Loucy (cell line): ENCODE measurements around the gene SPPL2C.

Source experiments
- EZH2phosphoT487 ChIP-seq: fragments of 200-600 bp; IDR thresholded peaks from 2 replicates; pipeline ENCODE4 v1.6.1; 2018; ENCODE audit warnings: antibody characterized with exemption, mild to moderate bottlenecking, moderate library complexity, borderline replicate concordance
- TF ChIP-seq, protein P1 (sequence below): fragments of 200-600 bp; sonication (generic); conservative IDR thresholded peaks from 2 replicates; pipeline ENCODE4 v1.5.1; 2014; ENCODE audit warnings: mild to moderate bottlenecking, antibody characterized with exemption, low read length

DNA sequence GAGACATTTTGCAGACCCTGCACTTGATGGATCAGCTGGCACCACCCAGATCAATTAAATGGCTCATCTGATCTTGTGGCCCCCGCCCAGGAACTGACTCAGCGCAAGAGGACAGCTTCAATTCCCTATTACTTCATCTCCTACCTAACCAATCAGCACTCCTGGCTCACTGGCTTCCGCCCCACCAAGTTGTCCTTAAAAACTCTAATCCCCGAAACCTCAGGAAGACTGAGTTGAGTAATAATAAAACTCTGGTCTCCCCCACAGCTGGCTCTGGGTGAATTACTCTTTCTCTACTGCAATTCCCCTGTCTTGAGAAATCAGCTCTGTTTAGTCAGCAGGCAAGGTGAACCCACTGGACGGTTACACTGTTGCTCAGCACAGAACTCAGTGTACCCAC is 23.6 kb downstream of the SPPL2C start:
- TF ChIP-seq, protein P1, sequence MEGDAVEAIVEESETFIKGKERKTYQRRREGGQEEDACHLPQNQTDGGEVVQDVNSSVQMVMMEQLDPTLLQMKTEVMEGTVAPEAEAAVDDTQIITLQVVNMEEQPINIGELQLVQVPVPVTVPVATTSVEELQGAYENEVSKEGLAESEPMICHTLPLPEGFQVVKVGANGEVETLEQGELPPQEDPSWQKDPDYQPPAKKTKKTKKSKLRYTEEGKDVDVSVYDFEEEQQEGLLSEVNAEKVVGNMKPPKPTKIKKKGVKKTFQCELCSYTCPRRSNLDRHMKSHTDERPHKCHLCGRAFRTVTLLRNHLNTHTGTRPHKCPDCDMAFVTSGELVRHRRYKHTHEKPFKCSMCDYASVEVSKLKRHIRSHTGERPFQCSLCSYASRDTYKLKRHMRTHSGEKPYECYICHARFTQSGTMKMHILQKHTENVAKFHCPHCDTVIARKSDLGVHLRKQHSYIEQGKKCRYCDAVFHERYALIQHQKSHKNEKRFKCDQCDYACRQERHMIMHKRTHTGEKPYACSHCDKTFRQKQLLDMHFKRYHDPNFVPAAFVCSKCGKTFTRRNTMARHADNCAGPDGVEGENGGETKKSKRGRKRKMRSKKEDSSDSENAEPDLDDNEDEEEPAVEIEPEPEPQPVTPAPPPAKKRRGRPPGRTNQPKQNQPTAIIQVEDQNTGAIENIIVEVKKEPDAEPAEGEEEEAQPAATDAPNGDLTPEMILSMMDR = no peak
- no peak for TF ChIP-seq EZH2phosphoT487
